Fibroblast of villous mesenchyme (primary cell): ENCODE results near the gene CFAP68. TPM values are rescaled to one million over a fixed set of nuclear protein-coding genes. Genes with fewer than 3 reads are reported as not detected.

Experiments used
- DNase-seq: peaks from one replicate; pipeline ENCODE4 v3.0.0-alpha.2; 2010; ENCODE audit warnings: low read depth
- H3K4me3 ChIP-seq: 2 replicates; pipeline ENCODE4 v1.5.1; 2011; ENCODE audit warnings: low read depth, mild to moderate bottlenecking, low read length
- total RNA-seq: library from RNA; depleted of rRNA; stranded (reverse); fragments of >200 nt; gene quantifications from 2 replicates; pipeline ENCODE4 v1.2.3, GENCODE V29; 2012
- TF ChIP-seq, protein P1 (sequence below): IDR thresholded peaks from 2 replicates; pipeline ENCODE4 v1.5.1; 2012; ENCODE audit warnings: low read depth, mild to moderate bottlenecking, low read length; ENCODE audit not compliant: insufficient read depth

Gene CFAP68
- total RNA-seq, 1 donor: 4.3 TPM

DNA sequence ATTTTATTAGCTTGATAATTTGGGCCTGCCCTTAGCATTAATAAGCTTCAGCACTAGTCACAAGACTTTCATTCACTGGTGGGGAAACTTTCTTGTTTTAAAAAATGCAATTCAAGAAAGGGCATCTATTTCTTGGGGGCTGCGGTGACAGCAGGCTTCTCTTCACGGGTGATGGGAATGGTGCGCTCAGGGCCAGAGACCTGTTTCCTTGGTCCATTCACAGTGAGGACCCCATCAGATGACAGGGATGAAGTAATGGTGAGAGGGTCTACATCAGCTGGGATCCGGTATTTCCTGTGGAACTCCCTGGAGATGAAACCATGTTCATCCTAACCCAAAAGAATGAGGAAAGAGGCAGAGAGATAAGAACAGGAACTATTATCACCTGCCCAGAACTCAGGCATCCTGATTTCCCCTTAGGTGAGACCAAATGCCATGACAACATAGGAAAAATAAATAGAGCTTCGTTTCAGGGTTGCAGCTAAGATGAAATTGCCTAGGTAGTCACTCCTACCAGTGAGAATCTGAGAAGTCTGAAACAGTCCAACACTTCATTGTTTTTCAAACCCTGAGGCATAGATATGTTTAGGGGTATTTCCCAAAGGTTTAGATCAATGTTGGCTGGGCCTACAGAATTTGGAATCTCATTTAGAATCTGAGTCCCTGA, 29.4 kb downstream of the CFAP68 start:
- H3K4me3 ChIP-seq: no peak overlapping the region
- TF ChIP-seq, protein P1, sequence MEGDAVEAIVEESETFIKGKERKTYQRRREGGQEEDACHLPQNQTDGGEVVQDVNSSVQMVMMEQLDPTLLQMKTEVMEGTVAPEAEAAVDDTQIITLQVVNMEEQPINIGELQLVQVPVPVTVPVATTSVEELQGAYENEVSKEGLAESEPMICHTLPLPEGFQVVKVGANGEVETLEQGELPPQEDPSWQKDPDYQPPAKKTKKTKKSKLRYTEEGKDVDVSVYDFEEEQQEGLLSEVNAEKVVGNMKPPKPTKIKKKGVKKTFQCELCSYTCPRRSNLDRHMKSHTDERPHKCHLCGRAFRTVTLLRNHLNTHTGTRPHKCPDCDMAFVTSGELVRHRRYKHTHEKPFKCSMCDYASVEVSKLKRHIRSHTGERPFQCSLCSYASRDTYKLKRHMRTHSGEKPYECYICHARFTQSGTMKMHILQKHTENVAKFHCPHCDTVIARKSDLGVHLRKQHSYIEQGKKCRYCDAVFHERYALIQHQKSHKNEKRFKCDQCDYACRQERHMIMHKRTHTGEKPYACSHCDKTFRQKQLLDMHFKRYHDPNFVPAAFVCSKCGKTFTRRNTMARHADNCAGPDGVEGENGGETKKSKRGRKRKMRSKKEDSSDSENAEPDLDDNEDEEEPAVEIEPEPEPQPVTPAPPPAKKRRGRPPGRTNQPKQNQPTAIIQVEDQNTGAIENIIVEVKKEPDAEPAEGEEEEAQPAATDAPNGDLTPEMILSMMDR: no peak
- DNase-seq: no peak

DNA sequence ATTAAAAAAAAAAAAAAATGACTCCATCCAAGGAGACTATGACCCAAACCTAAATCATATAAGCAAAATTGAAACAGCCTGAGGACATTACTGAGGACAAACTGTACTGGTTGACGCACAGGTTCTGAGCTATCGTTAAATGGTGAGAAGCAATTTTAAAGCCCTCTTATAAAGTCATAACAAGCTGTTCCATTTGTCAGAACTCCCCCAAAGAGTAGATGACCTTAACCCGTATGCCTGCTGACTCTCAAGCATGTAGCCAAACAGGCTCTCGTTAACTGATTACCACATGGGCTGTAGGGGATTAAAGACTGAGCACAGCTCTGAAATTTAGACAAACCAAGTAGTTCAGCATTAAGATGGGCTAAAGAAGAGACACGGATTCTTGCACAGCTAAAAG, 30.0 kb downstream of the CFAP68 start:
- H3K4me3 ChIP-seq: no peak overlapping the region
- peak; percentile 22 for DNase-seq
- TF ChIP-seq, protein P1: no peak

DNA sequence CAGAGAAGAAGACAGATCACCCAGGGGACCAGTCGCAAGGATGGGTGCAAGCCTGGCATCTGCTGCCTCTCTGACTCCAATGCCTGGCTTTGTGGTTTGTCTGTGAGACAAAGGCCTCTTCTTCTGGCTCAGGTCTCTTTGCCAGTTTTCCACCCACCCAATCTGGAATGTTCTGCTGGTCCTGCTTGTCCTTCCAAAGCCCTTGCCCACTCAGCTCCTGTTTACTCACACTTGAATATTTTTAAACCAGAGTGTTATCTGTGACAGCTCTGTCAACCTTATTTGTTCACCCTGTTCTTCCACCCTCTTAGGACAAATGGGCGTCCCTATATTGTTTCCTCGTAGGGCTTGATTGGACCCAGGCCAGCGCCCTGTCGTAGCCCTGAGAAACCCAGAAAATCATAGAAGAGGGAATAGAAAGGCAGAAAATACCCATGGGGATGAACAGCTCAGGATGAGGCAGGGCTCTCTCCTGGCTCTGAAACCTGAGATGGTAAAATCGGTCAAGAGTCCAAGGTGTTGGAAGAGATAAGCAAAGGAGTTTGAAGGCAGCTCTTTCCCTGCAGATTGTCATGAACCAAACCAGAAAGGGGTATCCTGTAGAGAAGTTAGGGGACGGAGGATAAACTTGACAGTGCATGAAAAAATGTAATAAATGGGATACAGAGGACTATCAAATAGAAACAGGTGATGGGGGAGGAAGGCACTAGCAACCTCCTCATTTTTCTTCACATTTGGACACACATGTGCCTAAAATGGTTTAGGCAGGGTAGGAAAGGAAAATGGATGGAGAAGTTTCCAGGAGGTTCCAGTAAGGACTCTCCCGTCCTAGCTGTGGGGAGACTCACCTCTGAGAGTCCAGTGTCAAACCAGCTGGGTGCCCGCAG, 31.6 kb downstream of the CFAP68 start:
- no peak for DNase-seq
- TF ChIP-seq, protein P1: no peak
- H3K4me3 ChIP-seq: no peak overlapping the region

DNA sequence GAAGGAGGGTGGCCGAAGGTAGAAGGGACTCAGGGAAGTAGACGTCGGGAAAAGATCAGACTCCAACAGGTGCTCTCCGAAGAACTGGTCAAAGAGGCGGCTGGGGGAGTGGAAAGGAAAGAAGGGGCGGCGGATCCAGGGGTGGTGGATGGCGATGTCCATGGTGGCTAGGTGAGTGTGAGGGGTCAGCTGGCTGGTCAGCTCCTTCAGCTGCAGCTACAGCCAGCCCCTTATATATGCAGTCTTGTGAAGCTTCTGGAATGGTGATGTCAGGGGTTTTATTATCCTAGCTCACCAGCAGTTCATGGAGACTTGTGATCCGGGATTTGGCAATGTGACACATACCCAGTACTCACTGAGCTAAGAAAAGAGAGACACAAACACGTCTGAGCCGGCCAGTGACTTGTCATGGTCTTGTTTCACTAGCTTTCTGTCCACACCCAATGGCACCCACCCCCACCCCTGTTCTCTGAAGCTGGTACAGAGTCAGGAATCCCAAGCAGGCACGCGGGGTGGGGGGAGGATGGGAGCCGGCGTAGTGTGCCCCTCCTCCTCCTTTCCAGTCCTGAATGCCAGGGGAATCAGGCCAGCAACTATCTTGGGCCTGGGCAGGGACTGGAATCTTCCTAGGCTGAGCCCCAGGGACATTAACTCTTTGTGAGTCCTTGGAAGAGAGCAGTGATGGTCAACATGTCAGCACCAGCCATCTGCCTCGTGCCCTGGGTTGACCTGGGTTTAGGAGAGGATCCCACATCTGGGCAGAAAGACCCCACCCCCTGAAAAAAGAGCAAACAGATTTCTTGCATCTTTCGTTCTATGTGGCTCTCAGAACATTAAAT, 32.4 kb downstream of the CFAP68 start, which contains the start of gene CRYAB:
Gene CRYAB (minus strand): TSS at position 208 of the 839 bp plus-strand sequence. CDS start 46 bp downstream, at position 162.
- peak within 1 kb of the TSS; percentile 27 for H3K4me3 ChIP-seq
- TF ChIP-seq, protein P1: no peak
- DNase-seq: peak; percentile 87

DNA sequence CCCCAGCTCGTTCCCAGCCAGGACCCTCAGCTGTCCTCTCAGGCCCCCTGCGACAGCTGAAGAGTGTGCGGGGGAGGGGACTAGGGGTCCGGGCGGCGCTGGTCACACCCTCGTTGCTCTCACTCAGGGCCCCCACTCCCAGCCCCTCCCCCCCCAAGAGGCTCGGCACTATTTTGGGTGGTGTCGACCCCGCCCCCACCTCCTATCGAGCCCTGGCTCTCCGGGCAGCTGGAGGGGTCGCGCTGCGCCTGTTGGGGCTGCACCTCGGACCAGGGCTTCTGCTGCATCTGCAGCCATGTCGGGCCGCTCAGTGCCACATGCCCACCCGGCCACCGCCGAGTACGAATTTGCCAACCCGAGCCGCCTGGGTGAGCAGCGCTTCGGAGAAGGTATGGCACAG, 33.2 kb downstream of the CFAP68 start, which contains the start of gene HSPB2:
Gene HSPB2 (plus strand): TSS at position 200 of the 400 bp plus-strand sequence. CDS start 96 bp downstream, at position 296.
- H3K4me3 ChIP-seq: peak within 1 kb of the TSS; percentile 27
- TF ChIP-seq, protein P1: no peak
- DNase-seq: no peak
